HG03280 (cell line): ENCODE measurements around the gene GDPD3.

ENCODE experiments used
- ATAC-seq: cut with Tn5 transposase; IDR thresholded peaks from one replicate; pipeline ENCODE4 v1.9.1; 2021; ENCODE audit warnings: mild to moderate bottlenecking, moderate library complexity; ENCODE audit not compliant: unreplicated experiment

Gene GDPD3

DNA sequence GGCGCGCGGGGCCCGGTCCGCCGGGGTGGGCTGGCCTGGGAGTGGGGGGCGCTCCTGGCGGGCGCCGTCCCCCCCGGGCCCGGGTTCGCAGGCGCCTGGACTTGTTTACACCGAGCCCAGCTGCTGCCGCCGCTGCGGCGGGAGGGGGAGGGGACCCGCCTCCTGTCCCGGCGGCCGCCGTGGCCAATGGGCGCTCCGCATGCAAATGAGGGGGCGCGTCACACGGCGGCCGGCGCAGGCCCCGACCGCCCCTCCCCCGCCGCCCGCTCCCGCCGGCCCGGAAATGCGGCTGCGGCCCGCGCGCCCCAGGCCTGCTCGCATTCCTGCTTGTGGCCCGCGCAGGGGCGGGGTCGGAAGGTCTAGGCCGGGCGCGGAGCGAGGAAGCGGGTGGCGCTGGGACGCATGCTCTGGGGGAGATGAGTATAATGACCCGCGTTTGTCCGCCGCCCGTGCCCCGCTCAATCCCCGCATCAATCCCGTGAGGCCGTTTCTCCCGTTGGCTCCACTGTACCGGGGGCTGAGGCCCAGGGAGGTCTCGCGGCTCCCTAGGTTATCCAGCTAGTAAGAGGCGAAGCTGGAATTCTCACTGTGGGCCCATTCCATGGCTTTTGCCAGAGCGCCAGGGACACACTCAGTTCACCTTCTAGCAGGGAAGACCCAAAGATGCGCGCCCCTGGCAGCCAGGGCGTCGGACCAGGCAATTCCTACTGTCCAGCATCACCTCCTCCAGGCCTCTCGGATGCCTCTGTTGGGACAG lies 17.1 kb downstream of the GDPD3 start, which contains the start of gene YPEL3:
Gene YPEL3, minus strand, starts transcription at position 109 of the 757 bp plus-strand sequence. CDS start 731 bp downstream, outside the sequence.
- ATAC-seq: peak; percentile 50

DNA sequence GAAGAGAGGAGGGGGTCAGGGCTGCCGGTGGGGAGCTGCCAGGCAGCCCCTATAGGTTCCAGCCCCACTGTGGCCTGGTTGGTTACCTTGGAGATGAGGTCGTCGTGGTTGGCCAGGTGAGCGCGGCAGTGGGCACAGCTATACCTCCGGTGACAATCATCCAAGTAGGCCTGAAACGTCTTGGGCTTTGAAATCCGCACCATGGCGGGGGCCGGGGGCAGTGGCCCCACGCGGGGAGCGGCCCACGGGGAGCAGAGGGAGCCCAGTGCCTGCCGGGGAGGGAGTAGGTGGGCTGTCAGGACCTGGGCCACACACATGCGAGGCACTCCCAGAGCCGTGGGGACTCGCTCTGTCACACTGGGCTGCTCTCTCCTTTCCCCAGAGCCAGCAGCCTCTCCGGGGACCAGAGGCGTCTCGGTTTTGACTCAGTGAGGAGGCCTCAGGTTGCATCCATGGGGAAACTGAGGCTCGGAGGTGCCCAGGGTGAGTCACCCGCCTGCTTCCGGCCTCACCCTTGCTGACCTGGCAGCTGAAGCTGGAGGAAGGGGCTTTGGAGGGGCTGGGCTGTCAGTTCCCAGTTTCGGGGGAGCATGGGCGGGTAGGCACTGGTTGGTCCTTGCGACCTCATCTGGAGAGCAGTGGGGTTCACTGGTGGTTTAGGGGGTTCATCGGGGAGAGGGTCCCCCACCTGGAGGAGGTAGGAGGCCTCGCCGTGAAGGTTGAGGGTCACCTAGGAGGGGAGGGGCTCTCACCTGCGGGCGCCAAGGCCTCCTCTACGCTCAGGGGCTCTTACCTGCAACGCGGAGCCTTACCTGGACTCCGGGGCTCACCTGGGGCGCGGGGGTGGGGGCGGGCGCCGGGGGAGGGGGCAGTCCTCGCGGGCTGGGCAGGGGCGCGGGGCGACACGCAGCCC lies 17.9 kb downstream of the GDPD3 start:
- ATAC-seq: no peak

DNA sequence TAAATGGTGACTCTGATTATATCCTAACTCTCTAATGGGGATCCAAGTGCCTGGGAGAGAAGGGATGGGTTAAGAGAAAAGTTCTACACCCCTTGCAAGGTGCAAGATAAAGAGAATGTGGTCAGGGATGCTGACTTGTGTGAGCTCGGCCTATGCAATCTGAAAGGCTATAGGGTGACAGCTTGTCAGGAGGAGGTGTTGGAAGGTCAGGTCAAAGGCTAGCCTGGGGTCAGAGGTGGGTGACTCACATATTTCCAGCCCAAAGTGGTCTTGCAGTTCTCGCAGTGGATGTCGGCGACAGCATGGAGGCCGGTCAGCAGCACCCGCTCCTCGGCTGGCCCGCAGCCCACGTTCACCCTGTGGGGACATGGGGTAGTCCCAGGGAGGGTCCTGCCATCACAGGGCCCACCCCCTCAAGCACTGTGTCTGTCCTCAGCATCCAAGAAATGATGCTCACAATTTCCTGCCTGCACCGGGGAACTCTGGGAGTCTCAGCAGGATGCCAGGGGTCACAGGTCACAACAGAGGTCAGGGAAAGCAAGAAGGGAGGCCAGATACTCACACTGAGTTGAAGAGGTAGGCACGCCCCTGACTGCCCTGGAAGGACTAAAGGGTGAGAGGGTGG lies 18.7 kb downstream of the GDPD3 start:
- ATAC-seq: no peak

DNA sequence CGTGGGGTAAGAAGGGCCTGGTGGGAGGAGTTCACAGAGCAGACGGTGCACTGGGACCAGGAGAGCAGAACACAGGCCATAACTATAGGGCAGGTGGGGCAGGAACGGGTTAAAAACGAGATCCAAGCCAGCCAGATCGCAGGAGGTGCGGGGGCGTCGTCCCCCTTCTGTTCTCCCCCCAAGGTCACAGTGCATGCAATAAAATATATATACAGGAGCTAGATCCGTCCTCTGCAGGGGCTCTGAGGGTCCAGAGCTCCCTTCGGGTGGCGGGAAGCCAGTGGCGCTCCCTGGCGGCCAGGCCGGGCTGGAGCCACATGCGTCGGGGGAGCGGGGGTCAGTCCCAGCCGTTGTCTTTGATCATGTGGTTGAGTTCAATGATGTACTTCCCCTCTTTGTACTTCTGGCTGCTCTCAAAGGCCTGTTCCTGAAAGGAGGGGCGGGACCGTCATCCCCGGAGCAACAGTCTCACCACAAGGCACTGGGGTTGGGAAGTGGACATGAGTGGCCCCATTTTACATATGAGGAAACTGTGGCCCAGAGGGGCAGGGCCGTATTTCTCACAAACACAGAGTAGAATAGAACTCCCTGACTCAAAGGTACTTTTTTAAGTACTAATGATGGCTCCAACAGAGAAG lies 20.8 kb downstream of the GDPD3 start:
- ATAC-seq: peak; percentile 43

DNA sequence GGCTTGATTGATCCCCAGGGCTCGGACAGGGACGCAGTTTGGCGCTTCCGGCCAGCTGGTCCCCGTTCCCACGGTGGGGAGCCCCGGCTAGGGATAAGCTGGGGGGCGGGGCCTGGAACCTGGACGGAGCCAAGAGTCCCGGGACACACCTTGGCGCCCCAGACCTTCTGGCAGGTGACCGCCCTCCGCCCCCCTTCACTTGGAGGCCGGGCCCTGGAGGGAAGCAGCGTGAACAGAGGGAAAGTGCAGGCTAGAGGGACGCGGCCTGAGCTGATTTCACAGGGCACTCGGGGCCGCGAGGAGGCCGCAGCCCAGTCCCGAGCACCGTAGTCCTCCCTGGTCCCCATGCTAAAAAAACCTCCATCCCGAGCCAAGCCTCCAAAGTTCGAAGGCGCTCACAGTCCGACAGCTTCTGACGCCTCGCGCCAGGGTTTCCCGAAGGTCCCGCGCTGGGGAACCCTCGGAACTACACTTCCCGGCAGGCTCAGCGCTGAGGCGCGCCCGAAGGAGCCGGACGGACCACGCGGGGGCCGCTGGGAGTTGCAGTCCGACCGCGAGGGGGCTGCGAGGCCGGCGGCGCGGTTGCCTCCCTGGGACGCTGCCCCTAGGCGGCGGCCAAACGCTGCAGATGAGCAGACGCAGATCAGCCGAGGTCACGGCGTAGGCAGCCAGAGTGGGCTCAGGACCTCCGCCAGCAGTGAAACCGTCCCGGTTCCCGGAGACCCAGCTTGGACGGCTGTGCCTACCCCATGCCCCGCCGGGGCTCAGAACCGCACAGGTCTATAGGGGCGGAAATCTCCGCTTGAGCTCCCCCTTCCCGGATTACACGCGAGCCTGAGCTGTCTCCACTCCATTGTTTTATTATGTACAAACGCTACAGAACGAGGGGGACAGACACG lies 21.6 kb downstream of the GDPD3 start, which contains the start of gene TBX6:
Gene TBX6, minus strand, starts transcription at position 451 of the 899 bp plus-strand sequence. CDS start 731 bp downstream, outside the sequence.
- ATAC-seq: peak; percentile 66

DNA sequence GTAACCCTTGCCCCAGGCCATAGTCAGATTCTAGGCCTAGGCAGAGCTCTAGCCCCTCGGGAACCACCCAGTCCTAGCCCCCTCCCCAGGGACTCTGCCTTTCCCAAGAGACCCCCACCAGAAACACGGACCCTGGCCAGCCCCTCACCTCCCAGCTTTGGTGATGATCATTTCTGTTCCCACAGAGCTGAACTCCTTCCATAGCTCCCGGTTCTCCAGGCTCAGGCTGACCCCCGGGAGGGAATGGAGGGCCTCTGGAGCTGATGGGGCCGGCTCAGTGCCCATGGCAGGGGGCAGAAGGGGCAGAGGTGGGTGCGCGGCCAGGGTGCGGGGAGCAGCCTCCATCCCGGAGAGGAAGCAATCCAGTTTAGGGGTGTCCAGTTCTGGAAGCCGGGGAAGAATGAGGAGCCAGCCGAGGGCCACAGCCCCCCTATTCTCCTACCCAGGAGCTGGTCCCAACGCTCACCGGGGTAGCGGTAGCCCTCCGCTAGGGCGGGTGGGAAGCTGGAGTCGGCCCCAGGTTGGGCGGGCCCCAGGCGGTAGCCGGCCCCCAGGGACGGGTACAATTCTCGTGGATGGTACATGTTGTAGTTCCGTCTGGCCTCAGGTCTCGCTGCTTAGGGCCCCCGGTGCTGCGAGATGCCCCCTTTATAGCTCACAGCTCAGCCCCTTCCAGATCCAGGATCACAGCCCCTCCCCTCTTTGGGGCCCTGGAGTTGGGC lies 22.6 kb downstream of the GDPD3 start:
- no peak for ATAC-seq

DNA sequence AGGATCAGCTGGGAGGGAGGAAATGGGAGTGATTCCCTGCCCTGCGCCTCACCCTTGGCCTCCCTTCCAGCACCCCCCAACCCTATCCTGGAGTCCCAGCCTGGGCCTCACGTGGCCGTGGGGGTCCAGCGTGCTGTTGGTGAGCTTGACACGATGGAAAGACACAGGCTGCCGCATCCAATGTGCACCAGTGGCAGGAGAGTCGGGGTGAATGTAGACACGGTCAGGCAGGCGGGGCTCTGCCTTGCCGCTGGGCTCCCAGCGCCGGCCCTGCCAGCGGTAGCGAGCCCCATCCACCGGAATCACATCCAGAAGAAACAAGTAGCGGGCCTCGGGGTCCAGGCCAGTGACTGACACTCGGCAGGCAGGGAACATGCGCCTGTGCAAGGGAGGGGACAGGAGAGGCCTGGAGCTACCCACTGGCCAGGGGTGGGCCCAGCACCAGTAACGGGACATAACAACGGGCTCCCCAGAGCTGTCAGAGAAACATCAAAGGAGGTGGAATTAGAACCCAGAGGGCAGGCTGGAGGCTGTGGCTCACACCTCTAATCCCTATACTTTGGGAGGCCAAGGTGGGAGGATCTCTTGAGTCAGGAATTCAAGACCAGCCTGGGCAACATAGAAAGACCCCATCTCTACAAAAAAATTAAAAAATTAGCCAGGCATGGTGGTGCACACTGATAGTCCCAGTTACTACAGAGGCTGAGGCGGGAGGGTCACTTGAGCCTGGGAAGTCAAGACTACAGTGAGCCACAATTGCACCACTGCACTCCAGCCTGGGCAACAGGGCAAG lies 24.3 kb downstream of the GDPD3 start:
- ATAC-seq: no peak

DNA sequence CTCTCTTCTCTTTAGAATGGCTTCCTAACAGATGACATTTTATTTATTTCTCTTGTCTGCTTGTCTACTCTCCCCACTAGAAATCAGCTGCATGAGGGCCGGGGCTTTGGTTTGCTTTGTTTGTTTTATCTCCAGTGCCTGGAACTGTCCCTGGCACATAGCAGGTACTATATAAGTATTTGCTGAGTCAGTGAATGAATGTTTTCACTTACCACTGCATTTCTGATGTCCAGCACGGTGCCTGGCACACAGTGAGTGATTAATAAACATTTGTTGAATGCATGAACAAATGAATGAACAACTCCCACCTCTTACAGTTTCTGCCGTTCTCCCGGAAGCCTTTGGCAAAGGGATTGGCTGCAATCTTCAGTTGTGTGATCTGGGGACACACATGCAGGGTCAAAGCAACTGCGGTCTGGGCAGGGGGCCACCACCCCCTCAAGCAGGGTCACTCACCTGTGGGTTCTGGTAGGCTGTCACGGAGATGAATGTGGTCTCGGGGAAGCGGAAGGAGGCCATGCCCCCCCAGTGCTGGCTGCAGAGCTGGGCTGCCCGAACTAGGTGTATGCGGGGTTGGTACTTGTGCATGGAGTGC lies 25.0 kb downstream of the GDPD3 start:
- no peak for ATAC-seq

DNA sequence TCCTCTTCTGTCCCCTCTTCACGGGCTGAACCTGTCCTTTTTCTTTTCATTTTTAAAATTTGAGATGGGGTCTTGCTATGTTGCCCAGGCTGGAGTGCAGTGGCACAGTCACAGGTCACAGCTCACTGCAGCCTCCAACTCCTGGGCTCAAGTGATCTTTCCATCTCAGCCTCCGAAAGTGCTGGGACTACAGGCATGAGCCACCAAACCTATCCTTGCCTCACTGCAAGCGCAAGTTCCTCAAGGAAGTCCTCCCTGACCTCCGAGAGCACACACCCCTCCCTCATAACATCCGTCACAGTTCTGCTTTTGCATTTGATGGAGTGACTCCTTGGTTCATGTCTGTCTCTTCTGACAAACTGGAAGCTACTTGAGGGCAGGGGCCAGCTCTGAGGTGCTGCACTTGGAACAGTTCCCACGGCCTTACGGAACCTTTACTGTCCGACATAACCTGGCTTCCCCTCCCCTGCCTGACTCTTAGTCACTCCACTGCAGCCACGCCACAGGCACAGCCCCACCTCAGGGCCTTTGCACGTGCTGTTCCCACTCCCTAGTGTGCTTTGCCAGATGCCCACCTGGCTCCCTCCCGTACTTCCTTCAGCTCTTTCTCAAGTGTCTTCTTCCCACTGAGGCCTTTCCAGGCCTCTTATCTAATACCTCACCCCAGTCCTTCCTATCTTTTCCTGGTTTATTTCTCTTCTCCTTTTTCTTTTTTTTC lies 26.0 kb downstream of the GDPD3 start:
- ATAC-seq: no peak

DNA sequence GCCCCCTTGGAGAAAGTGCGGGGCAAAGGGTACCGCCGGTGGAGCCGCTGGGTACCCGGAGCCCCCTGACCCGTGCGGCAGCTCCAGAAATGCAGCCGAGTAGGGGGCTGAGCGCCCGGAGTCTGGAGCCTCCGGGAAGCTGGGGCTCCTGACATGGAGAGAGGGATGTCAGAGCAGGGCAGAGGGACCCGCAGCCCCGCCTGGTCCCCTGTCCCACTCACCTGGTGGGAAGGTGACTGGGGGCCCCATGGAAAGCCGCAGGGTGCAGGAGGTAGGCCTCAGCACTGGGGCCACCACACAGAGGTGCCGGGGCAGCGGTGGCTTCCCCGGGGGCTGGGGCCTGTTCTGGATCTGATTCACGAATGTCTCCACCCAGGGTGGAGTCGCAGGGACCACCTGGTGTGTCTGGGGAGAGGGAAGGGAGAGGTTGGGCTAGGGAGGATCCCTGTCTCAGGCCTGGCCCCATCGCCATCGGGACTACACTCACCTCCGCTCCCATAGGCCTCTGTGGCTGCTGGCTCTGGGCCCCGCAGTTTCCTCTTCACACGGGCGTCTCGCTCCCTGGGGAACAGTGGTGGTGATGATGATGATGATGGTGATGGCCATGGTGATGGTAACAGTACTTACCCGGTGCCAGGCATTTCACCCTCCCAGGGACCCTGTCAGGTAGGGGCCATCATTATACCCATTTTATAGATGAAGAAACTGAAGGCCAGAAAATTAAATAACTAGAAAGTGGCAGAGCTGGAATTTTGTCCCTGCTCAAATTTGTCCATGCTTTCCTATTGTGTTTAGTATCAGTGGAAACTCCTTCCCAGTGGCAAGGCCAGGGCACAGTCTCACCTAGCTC lies 26.8 kb downstream of the GDPD3 start:
- no peak for ATAC-seq

DNA sequence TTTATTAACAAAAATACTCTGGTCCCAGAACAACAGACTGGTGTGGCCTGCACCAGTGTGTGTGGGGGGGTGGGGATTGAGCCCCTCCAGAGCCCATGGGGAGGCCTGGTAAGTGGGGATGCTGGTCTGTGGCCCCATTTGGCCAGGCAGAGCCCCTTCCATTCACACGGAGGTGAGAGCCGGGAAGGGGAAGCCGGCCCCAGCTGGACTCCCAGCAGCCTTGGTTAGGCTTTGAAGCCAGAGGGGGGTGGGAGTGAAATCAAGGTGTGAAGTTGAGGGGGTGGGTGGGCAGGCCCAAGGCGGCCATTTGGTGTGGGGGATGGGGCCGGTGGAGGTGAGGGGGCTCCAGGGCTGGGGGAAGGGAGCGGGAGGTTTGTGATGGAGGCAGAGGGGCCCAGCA lies 27.5 kb downstream of the GDPD3 start:
- ATAC-seq: no peak

DNA sequence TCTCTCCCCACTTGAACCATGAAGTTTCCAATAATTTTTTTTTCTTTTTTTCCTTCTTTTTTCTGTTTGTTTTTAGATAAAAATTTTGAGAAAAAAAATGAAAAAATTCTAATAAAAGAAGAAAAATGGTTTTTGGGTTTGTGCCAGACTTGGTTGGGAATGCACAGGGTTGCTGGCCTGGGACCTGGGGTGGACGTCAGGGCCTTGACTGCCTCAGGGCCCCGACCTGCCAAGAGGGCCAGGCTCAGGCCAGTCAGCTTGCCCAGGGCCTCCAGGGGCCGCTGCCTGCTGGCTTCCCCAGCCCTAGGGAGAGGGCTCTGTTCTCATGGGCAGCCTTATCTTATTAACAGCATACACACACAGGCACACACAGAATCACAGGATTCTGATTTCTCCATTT lies 28.1 kb downstream of the GDPD3 start:
- no peak for ATAC-seq

DNA sequence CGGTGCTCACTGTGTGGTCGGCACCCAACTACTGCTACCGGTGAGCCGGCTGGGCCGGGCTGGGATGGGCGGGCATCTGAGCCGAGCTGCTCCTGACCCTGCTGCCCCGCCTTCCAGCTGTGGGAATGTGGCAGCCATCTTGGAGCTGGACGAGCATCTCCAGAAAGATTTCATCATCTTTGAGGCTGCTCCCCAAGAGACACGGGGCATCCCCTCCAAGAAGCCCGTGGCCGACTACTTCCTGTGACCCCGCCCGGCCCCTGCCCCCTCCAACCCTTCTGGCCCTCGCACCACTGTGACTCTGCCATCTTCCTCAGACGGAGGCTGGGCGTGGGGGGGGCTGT lies 28.5 kb downstream of the GDPD3 start:
- ATAC-seq: no peak

DNA sequence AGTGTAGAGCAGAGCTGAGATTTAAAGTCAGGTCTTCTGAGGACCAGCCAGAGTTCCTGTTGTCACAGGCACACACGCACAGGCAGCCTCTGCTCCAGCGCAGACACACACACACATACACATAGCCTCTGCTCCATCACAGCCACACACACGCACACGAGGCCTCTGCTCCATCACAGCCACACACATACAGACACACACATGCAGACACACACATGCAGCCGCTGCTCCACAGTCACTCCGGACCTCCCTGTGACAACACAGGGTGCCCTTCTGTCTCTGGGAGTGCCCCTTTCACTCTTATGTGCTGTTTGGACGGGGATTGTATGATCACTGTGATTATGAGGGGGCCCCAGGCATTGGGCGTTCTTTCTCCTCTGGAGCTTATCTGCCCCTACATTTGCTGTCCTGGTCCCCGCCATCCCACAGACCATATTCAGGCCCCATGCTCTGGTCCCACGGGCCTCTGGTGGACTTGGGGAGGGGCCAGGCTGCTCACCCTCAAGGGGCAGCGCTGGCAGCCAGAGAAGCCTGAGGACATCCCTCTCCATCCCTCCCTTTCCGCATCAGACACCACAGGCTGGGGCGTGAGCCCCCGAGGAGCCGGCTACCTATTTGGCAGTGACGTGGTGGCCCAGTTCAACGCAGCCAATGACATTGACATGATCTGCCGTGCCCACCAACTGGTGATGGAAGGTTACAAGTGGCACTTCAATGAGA lies 29.1 kb downstream of the GDPD3 start:
- ATAC-seq: no peak

DNA sequence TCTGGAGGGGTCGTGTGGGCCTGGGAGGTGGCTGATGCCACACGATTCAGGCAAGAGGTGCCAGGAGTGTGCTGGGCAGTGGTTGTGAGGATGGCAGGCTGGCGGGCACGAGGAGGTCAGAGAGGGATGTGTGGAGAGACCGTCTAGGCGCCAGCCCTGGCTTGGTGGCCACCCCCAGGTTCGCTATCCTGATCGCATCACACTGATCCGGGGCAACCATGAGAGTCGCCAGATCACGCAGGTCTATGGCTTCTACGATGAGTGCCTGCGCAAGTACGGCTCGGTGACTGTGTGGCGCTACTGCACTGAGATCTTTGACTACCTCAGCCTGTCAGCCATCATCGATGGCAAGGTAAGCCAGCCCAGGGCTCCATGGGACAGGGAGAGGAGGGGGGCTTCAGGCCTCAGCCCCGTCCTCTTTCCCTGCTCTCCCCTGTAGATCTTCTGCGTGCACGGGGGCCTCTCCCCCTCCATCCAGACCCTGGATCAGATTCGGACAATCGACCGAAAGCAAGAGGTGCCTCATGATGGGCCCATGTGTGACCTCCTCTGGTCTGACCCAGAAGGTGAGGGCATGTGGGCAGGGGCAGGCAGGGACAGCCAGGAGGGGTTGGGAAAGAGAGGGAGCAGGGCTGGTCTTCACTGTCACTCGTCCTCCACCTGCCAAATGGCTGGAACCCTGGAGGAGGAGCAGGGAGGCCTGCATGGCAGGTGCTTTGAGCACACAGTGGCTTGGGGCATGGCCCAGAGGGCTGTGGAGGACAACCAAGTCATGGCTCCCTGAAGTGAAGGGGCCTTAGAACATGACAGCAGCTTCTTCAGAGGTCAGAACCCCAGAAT lies 29.9 kb downstream of the GDPD3 start:
- ATAC-seq: no peak
